ENCODE results near the gene GTF2F2.
"Not testable (repeated sequence)": the region's sequence is repeated elsewhere in the genome, so short reads cannot be mapped to it uniquely, and the experiment has no call there.

GTF2F2 gene

GRCh38 chr13:45218689-45219088 lies 98.4 kb downstream of the GTF2F2 start:
- no peak for DNase-seq (ENCODE audit: low spot score)

GRCh38 chr13:45219123-45219891 lies 99.0 kb downstream of the GTF2F2 start:
- no peak for DNase-seq (ENCODE audit: low spot score)

- DNase-seq (ENCODE audit: low spot score) = no peak
These were observed 99.6 kb downstream of the GTF2F2 start for GRCh38 chr13:45219938-45220375.

- no peak for DNase-seq (ENCODE audit: low spot score)
These were observed 100.1 kb downstream of the GTF2F2 start for GRCh38 chr13:45220403-45220802.

GRCh38 chr13:45222516-45222915 lies 102.2 kb downstream of the GTF2F2 start:
- DNase-seq (ENCODE audit: low spot score) = no peak

GRCh38 chr13:45222919-45223318 lies 102.6 kb downstream of the GTF2F2 start:
- no peak for DNase-seq (ENCODE audit: low spot score)

GRCh38 chr13:45224176-45224575 lies 103.9 kb downstream of the GTF2F2 start:
- no peak for DNase-seq (ENCODE audit: low spot score)

- DNase-seq (ENCODE audit: low spot score) = no peak
These were observed 105.1 kb downstream of the GTF2F2 start for GRCh38 chr13:45225370-45225769.

- DNase-seq (ENCODE audit: low spot score) = no peak
These were observed 105.7 kb downstream of the GTF2F2 start for GRCh38 chr13:45226024-45226423.

- no peak for DNase-seq (ENCODE audit: low spot score)
These were observed 107.7 kb downstream of the GTF2F2 start for GRCh38 chr13:45228002-45228401.

GRCh38 chr13:45229172-45229571 lies 108.9 kb downstream of the GTF2F2 start:
- no peak for DNase-seq (ENCODE audit: low spot score)

GRCh38 chr13:45231305-45231704 lies 111.0 kb downstream of the GTF2F2 start:
- no peak for DNase-seq (ENCODE audit: low spot score)

GRCh38 chr13:45231722-45232121 lies 111.4 kb downstream of the GTF2F2 start:
- no peak for DNase-seq (ENCODE audit: low spot score)

GRCh38 chr13:45232591-45232990 lies 112.3 kb downstream of the GTF2F2 start:
- DNase-seq (ENCODE audit: low spot score) = no peak

- no peak for DNase-seq (ENCODE audit: low spot score)
These were observed 118.9 kb downstream of the GTF2F2 start for GRCh38 chr13:45238945-45239795.

GRCh38 chr13:45240143-45240542 lies 119.8 kb downstream of the GTF2F2 start:
- DNase-seq (ENCODE audit: low spot score) = no peak

- DNase-seq (ENCODE audit: low spot score) = peak; percentile 11
These were observed 121.8 kb downstream of the GTF2F2 start for GRCh38 chr13:45242070-45242469.

GRCh38 chr13:45242524-45242923 lies 122.2 kb downstream of the GTF2F2 start:
- no peak for DNase-seq (ENCODE audit: low spot score)

- no peak for DNase-seq (ENCODE audit: low spot score)
These were observed 122.8 kb downstream of the GTF2F2 start for GRCh38 chr13:45243077-45243476.

- DNase-seq (ENCODE audit: low spot score) = not testable (repeated sequence)
These were observed 124.4 kb downstream of the GTF2F2 start for GRCh38 chr13:45244736-45245135.

GRCh38 chr13:45249662-45250061 lies 129.4 kb downstream of the GTF2F2 start:
- DNase-seq (ENCODE audit: low spot score) = no peak

GRCh38 chr13:45254396-45254795 lies 134.1 kb downstream of the GTF2F2 start:
- no peak for DNase-seq (ENCODE audit: low spot score)
